ENCODE results near the gene LRRN4CL. TPM values are rescaled to one million over a fixed set of nuclear protein-coding genes. Genes with fewer than 3 reads are reported as not detected.

The LRRN4CL gene
- total and polyA plus RNA-seq, 9 of the 15 experiments (the other 6 are each of a cell fraction or from before 2014, with no cell fraction given), result 0.03 to 0.11 (median 0.05) TPM; not detected in 4

DNA sequence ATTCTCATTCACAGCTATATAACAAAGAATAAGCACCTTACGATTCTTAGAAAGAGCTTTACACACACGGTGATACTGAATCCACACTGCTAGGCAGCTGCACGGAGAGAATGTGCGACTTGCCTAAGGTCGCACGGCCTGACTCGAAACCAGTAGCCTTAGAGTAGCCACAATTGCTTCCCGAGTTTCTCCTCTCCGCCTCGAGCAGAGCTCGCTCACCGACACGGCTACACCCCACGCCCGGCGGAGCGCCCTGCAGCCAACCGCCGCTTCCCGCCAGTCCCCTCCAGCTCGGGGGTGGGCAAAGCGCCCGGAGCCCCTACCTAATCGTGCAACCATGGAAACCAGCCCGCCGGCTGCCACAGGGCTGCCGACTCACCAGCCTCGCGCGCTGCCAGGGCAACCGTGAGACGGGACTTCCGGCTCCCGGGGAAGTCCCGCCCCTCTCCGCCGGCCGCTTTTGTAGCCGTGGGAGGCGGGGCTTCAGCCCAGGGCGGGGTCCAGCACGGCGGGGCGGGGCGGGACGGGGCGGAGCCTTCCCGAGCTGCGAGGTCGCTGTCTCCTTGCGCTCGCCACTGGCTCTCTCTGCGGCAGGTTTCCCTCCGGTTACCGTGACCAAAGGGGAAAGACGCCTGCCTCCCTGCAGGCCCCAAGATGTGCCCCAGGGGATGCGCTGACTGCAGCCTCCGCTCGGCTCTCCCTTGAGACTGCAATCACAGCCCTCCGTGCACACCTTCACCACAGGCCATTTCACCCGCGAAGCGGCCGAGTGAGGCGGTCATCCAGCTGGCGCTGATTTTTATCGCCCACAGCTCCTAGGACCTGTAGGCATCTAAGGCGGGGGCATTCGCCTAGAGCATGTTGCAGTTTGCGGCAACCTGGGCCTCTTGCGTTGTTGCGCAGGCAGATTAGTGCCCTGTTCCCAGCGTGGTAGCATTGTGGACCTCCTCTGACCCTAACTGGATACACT is 16.8 kb upstream of the LRRN4CL start (continued):
- TF ChIP-seq MGA (IDR thresholded peaks at IDR 0.05), result no peak
- TF ChIP-seq, protein P1, sequence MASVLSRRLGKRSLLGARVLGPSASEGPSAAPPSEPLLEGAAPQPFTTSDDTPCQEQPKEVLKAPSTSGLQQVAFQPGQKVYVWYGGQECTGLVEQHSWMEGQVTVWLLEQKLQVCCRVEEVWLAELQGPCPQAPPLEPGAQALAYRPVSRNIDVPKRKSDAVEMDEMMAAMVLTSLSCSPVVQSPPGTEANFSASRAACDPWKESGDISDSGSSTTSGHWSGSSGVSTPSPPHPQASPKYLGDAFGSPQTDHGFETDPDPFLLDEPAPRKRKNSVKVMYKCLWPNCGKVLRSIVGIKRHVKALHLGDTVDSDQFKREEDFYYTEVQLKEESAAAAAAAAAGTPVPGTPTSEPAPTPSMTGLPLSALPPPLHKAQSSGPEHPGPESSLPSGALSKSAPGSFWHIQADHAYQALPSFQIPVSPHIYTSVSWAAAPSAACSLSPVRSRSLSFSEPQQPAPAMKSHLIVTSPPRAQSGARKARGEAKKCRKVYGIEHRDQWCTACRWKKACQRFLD (CRISPR knock-in tag; IDR thresholded peaks at IDR 0.05), result no peak
- TF ChIP-seq, protein P2, sequence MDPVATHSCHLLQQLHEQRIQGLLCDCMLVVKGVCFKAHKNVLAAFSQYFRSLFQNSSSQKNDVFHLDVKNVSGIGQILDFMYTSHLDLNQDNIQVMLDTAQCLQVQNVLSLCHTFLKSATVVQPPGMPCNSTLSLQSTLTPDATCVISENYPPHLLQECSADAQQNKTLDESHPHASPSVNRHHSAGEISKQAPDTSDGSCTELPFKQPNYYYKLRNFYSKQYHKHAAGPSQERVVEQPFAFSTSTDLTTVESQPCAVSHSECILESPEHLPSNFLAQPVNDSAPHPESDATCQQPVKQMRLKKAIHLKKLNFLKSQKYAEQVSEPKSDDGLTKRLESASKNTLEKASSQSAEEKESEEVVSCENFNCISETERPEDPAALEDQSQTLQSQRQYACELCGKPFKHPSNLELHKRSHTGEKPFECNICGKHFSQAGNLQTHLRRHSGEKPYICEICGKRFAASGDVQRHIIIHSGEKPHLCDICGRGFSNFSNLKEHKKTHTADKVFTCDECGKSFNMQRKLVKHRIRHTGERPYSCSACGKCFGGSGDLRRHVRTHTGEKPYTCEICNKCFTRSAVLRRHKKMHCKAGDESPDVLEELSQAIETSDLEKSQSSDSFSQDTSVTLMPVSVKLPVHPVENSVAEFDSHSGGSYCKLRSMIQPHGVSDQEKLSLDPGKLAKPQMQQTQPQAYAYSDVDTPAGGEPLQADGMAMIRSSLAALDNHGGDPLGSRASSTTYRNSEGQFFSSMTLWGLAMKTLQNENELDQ (CRISPR knock-in tag; IDR thresholded peaks at IDR 0.05; ENCODE audit: borderline replicate concordance), result no peak
- TF ChIP-seq ZNF507 (tag; conservative IDR thresholded peaks at IDR 0.05), result no peak
- TF ChIP-seq ZHX1 (conservative IDR thresholded peaks at IDR 0.05; ENCODE audit: low read length), result no peak
- TF ChIP-seq RB1 (IDR thresholded peaks at IDR 0.05; ENCODE audit: low read depth), result peak; percentile 65; the same call in 1 of the 2 replicates

Data from K562 (cell line).